PC-3 (cell line): ENCODE data around the gene PPP1R14C.

Experiments used
- CTCF ChIP-seq: fragments of 300-600 bp; sonication (generic); conservative IDR thresholded peaks from 2 replicates; pipeline ENCODE4 v1.5.1; 2017; ENCODE audit warnings: antibody characterized with exemption, low read depth, mild to moderate bottlenecking, low read length
- EZH2 ChIP-seq: fragments of 300-600 bp; sonication (generic); IDR thresholded peaks from one replicate; pipeline ENCODE4 v1.6.1; 2017; ENCODE audit warnings: antibody characterized with exemption, mild to moderate bottlenecking, low read length; ENCODE audit not compliant: unreplicated experiment
- EZH2phosphoT487 ChIP-seq: fragments of 300-600 bp; sonication (generic); IDR thresholded peaks from 2 replicates; pipeline ENCODE4 v1.6.1; 2018; ENCODE audit warnings: mild to moderate bottlenecking, antibody characterized with exemption, low read length, borderline replicate concordance

- no peak for TF ChIP-seq CTCF
- TF ChIP-seq EZH2, result no peak
- TF ChIP-seq EZH2phosphoT487, result no peak
Measured at GRCh38 chr6:150227281-150227680, 84.4 kb downstream of the PPP1R14C start.
